Testis (tissue), 2 donors: ENCODE measurements around the gene GRN.
"Not testable (repeated sequence)": the region's sequence is repeated elsewhere in the genome, so short reads cannot be mapped to it uniquely, and the experiment has no call there.

Experiments
- POLR2A ChIP-seq: fragments of 450-650 bp; IDR thresholded peaks from one replicate; pipeline ENCODE4 v1.6.1; 2017; ENCODE audit warnings: antibody characterized with exemption, mild to moderate bottlenecking, moderate library complexity
- TF ChIP-seq, protein P1 (sequence below), 3 experiments: fragments of 450-650 bp in 2 of 3; fragments of 200-600 bp in 1 of 3; sonication (generic) in 1 of 3; IDR thresholded peaks; one replicate each; pipeline ENCODE4 v1.5.1; 2016 to 2019; ENCODE audit warnings: antibody characterized with exemption in 3 of 3, mild to moderate bottlenecking in 2 of 3, moderate library complexity in 1 of 3

DNA sequence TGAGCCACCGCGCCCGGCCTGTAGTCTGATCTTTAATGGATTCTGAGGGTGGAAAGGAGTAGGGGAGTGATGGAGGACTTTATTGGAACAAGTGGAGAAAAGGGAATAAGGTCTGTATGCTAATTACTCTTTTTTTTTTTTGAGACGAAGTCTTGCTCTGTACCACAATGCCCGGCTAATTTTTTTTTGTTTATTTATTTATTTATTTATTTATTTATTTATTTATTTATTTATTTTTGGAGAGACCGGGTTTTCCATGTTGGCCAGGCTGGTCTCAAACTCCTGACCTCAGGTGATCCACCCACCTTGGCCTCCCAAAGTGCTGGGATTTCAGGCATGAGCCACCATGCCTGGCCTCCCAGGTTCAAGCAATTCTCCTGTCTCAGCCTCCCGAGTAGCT is 15.6 kb upstream of the GRN start:
- not testable (repeated sequence) for TF ChIP-seq POLR2A
- TF ChIP-seq, protein P1, sequence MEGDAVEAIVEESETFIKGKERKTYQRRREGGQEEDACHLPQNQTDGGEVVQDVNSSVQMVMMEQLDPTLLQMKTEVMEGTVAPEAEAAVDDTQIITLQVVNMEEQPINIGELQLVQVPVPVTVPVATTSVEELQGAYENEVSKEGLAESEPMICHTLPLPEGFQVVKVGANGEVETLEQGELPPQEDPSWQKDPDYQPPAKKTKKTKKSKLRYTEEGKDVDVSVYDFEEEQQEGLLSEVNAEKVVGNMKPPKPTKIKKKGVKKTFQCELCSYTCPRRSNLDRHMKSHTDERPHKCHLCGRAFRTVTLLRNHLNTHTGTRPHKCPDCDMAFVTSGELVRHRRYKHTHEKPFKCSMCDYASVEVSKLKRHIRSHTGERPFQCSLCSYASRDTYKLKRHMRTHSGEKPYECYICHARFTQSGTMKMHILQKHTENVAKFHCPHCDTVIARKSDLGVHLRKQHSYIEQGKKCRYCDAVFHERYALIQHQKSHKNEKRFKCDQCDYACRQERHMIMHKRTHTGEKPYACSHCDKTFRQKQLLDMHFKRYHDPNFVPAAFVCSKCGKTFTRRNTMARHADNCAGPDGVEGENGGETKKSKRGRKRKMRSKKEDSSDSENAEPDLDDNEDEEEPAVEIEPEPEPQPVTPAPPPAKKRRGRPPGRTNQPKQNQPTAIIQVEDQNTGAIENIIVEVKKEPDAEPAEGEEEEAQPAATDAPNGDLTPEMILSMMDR (IDR thresholded peaks at IDR 0.05) = not testable (repeated sequence)
